Liver (tissue), 9 donors: ENCODE results near the gene PASD1. TPM values are rescaled to one million over a fixed set of nuclear protein-coding genes. Genes with fewer than 3 reads are reported as not detected.

Experiments
- DNase-seq: peaks from one replicate; pipeline ENCODE4 v3.0.0-alpha.2; 2017; ENCODE audit warnings: low spot score
- H3K27ac ChIP-seq, 2 donors: one replicate each; pipeline ENCODE4 v1.7.0; 2013; ENCODE audit warnings: inconsistent platforms in 2 of 2, low read length in 2 of 2, control low read depth in 1 of 2, low read depth in 1 of 2, mild to moderate bottlenecking in 1 of 2
- H3K27me3 ChIP-seq, 4 donors: one replicate each; pipeline versions ENCODE4 v1.6.1 to v1.7.0; 2013; ENCODE audit warnings: low read length in 3 of 4, inconsistent platforms in 1 of 4, mild to moderate bottlenecking in 1 of 4, moderate library complexity in 1 of 4; ENCODE audit not compliant: control insufficient read depth in 4 of 4, insufficient read depth in 4 of 4
- H3K36me3 ChIP-seq, 4 donors: one replicate each; pipeline versions ENCODE4 v1.6.1 to v1.7.0; 2013; ENCODE audit warnings: low read length in 3 of 4, mild to moderate bottlenecking in 3 of 4, low read depth in 1 of 4, moderate library complexity in 1 of 4; ENCODE audit not compliant: control insufficient read depth in 4 of 4, insufficient read depth in 3 of 4
- H3K4me1 ChIP-seq, 4 donors: one replicate each; pipeline versions ENCODE4 v1.6.1 to v1.7.0; 2013; ENCODE audit warnings: low read length in 3 of 4, mild to moderate bottlenecking in 3 of 4, moderate library complexity in 1 of 4; ENCODE audit not compliant: control insufficient read depth in 4 of 4, insufficient read depth in 4 of 4
- H3K4me3 ChIP-seq, 3 donors: one replicate each; pipeline versions ENCODE4 v1.6.1 to v1.7.0; 2013; ENCODE audit warnings: low read length in 3 of 3, control low read depth in 1 of 3, low read depth in 1 of 3, mild to moderate bottlenecking in 1 of 3
- H3K9ac ChIP-seq, 2 donors: one replicate each; pipeline ENCODE4 v1.7.0; 2013; ENCODE audit warnings: low read length in 2 of 2, mild to moderate bottlenecking in 2 of 2, moderate library complexity in 2 of 2, control low read depth in 1 of 2, low read depth in 1 of 2
- H3K9me3 ChIP-seq, 4 donors: one replicate each; pipeline versions ENCODE4 v1.6.1 to v1.7.0; 2013; ENCODE audit warnings: low read length in 3 of 4; ENCODE audit not compliant: control insufficient read depth in 4 of 4
- FOXA1 ChIP-seq: IDR thresholded peaks from 2 replicates; pipeline ENCODE4 v1.6.1; 2016; ENCODE audit warnings: antibody characterized with exemption
- GABPA ChIP-seq, 2 donors: IDR thresholded peaks in 1 of 2; conservative IDR thresholded peaks in 1 of 2; 2 replicates each; pipeline ENCODE4 v1.6.1; 2016; ENCODE audit warnings: antibody characterized with exemption in 2 of 2, mild to moderate bottlenecking in 1 of 2, moderate library complexity in 1 of 2
- HNF4A ChIP-seq, 2 donors: conservative IDR thresholded peaks; 2 replicates each; pipeline ENCODE4 v1.6.1; 2016; ENCODE audit warnings: antibody characterized with exemption in 2 of 2, mild to moderate bottlenecking in 2 of 2
- JUND ChIP-seq, 2 donors: IDR thresholded peaks; 2 replicates each; pipeline ENCODE4 v1.6.1; 2016; ENCODE audit warnings: antibody characterized with exemption in 2 of 2
- SP1 ChIP-seq: IDR thresholded peaks from 2 replicates; pipeline ENCODE4 v1.6.1; 2018; ENCODE audit warnings: antibody characterized with exemption, mild to moderate bottlenecking
- TAF1 ChIP-seq: conservative IDR thresholded peaks from 2 replicates; pipeline ENCODE4 v1.6.1; 2016; ENCODE audit warnings: antibody characterized with exemption, mild to moderate bottlenecking
- WGBS: extraction: QIAGEN DNeasy Blood & Tissue Kit; methylation state at CpG from one replicate; pipeline ENCODE4 v1.1.7; 2013; 5-methylcytosine and 5-hydroxymethylcytosine counted together
- polyA plus RNA-seq, 2 donors: library from polyadenylated mRNA; stranded (reverse) in 1 of 2; unstranded in 1 of 2; fragments of 200-250 nt in 1 of 2; fragments of >200 nt in 1 of 2; fragmentation: Nextera tagmentation in 1 of 2; extraction: Ambion mirVana in 1 of 2; gene quantifications; one replicate each; pipeline versions ENCODE4 v1.2.1 to v1.2.3, GENCODE V29; 2013 to 2015
- total RNA-seq, 2 donors: library from RNA; depleted of rRNA; stranded (reverse); fragments of >200 nt; gene quantifications; one replicate each; pipeline ENCODE4 v1.2.3, GENCODE V29; 2014
- TF ChIP-seq, protein P1 (sequence below): IDR thresholded peaks from 2 replicates; pipeline ENCODE4 v1.6.1; 2016; ENCODE audit warnings: antibody characterized with exemption
- TF ChIP-seq, protein P2 (sequence below): IDR thresholded peaks from 2 replicates; pipeline ENCODE4 v1.6.1; 2016; ENCODE audit warnings: antibody characterized with exemption
- TF ChIP-seq, protein P3 (sequence below): fragments of 150-350 bp; IDR thresholded peaks from 2 replicates; pipeline ENCODE4 v1.5.1; 2017; ENCODE audit warnings: improper control_type of control experiment, low read depth, low read length; ENCODE audit not compliant: missing input control
- TF ChIP-seq, protein P4 (sequence below): IDR thresholded peaks from 2 replicates; pipeline ENCODE4 v1.6.1; 2016; ENCODE audit warnings: antibody characterized with exemption, mild to moderate bottlenecking
- TF ChIP-seq, protein P5 (sequence below): IDR thresholded peaks from 2 replicates; pipeline ENCODE4 v1.6.1; 2016; ENCODE audit warnings: antibody characterized with exemption
- donor health status: healthy.
- donor health status: healthy.
- donor health status: healthy.
- donor health status: healthy.
- donor health status: healthy.

The PASD1 gene
- total and polyA plus RNA-seq, 4 donors, result not detected

DNA sequence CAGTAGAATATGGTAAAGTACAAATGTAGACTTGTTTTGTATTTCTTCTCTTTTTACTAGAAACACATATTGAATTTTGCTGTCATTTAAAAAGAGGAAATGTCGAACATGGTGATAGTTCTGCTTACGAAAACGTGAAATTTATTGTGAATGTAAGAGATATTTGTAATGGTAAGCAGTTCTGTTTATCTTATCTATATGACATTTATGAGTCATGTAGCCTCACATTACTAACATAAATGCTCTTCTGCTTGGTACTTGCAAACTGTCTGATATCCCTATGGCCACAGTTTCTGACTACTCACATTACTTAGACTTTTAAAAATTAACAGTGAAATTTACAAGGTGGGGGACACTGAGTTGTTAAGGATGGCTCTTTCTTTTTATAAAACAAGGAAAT is 57.9 kb downstream of the PASD1 start:
- no peak overlapping the region for H3K27ac ChIP-seq
- H3K9me3 ChIP-seq, result no peaks in the 10 kb centered on the region
- H3K4me3 ChIP-seq, result no peak overlapping the region
- DNase-seq, result no peak
- H3K9ac ChIP-seq, result no peak overlapping the region
- 54% methylated on average over 3 of the region's 3 CpGs for WGBS
- peaks cover 0 to 6% (median 0%) of the 10 kb centered on the region in 4 donors for H3K27me3 ChIP-seq
- H3K4me1 ChIP-seq, result no peaks in the 10 kb centered on the region
- no peak for TF ChIP-seq GABPA (IDR thresholded peaks at IDR 0.05 in 1 of 2, conservative IDR thresholded peaks at IDR 0.05 in 1 of 2)
- TF ChIP-seq, protein P1, sequence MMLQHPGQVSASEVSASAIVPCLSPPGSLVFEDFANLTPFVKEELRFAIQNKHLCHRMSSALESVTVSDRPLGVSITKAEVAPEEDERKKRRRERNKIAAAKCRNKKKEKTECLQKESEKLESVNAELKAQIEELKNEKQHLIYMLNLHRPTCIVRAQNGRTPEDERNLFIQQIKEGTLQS, result no peak
- TF ChIP-seq, protein P2, sequence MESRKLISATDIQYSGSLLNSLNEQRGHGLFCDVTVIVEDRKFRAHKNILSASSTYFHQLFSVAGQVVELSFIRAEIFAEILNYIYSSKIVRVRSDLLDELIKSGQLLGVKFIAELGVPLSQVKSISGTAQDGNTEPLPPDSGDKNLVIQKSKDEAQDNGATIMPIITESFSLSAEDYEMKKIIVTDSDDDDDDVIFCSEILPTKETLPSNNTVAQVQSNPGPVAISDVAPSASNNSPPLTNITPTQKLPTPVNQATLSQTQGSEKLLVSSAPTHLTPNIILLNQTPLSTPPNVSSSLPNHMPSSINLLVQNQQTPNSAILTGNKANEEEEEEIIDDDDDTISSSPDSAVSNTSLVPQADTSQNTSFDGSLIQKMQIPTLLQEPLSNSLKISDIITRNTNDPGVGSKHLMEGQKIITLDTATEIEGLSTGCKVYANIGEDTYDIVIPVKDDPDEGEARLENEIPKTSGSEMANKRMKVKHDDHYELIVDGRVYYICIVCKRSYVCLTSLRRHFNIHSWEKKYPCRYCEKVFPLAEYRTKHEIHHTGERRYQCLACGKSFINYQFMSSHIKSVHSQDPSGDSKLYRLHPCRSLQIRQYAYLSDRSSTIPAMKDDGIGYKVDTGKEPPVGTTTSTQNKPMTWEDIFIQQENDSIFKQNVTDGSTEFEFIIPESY, result no peak
- no peaks in the 10 kb centered on the region for H3K36me3 ChIP-seq

DNA sequence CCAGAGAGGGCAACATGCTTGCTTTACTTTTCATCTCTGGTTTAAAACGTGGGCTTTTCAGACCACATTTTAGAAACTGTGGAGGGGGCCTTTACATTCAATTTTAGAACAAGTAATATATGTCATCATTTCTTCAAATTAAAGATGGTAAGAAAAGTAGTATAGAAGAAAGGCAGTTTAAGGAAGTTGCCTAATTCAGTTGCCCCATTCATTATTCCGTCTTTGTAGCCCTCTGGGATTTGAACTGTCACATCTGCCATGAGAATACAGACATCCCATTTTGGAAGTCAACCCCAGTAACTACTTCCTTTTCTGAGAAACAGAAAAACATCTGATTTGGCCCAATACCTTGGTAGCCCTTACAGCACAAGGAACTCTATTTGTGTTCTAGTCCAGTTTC is 61.2 kb downstream of the PASD1 start:
- Histone ChIP-seq H3K9me3 (no peaks in the 10 kb centered on the region), H3K4me1 (no peaks in the 10 kb centered on the region), H3K9ac (no peak overlapping the region), H3K27me3 (peaks cover 0 to 3% (median 0%) of the 10 kb centered on the region in 4 donors), H3K36me3 (no peaks in the 10 kb centered on the region), H3K4me3 (no peak overlapping the region), H3K27ac (no peak overlapping the region)
- TF ChIP-seq FOXA1, result no peak
- WGBS, result 50% methylated on average over 2 of the region's 2 CpGs
- DNase-seq, result no peak

DNA sequence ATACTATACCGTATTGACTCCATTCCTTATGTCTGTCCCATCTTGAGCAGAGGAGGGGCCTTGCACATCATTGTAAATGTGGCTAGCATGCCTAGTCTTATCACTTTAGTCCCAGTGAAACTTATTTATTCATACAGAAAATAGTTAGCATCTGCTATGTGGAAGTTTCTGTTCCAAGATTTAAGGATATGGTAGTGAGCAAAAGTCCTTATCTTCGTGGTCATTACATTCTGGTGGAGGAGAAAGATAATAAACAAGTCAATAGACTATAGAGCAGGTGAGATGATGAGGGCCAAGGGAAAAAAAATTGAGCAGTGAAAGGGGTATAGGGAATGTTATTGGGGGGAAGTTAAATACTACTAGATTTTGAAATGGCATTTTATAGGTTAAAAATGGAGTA is 68.3 kb downstream of the PASD1 start:
- Histone ChIP-seq H3K27ac (no peak overlapping the region), H3K4me3 (no peak overlapping the region), H3K27me3 (peaks cover 0 to 2% (median 0%) of the 10 kb centered on the region in 4 donors), H3K36me3 (no peaks in the 10 kb centered on the region), H3K4me1 (no peaks in the 10 kb centered on the region), H3K9ac (no peak overlapping the region), H3K9me3 (no peaks in the 10 kb centered on the region)
- TF ChIP-seq FOXA1, result no peak
- no peak for TF ChIP-seq TAF1
- TF ChIP-seq, protein P3, sequence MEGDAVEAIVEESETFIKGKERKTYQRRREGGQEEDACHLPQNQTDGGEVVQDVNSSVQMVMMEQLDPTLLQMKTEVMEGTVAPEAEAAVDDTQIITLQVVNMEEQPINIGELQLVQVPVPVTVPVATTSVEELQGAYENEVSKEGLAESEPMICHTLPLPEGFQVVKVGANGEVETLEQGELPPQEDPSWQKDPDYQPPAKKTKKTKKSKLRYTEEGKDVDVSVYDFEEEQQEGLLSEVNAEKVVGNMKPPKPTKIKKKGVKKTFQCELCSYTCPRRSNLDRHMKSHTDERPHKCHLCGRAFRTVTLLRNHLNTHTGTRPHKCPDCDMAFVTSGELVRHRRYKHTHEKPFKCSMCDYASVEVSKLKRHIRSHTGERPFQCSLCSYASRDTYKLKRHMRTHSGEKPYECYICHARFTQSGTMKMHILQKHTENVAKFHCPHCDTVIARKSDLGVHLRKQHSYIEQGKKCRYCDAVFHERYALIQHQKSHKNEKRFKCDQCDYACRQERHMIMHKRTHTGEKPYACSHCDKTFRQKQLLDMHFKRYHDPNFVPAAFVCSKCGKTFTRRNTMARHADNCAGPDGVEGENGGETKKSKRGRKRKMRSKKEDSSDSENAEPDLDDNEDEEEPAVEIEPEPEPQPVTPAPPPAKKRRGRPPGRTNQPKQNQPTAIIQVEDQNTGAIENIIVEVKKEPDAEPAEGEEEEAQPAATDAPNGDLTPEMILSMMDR, result no peak
- TF ChIP-seq, protein P1, result no peak
- TF ChIP-seq, protein P4, sequence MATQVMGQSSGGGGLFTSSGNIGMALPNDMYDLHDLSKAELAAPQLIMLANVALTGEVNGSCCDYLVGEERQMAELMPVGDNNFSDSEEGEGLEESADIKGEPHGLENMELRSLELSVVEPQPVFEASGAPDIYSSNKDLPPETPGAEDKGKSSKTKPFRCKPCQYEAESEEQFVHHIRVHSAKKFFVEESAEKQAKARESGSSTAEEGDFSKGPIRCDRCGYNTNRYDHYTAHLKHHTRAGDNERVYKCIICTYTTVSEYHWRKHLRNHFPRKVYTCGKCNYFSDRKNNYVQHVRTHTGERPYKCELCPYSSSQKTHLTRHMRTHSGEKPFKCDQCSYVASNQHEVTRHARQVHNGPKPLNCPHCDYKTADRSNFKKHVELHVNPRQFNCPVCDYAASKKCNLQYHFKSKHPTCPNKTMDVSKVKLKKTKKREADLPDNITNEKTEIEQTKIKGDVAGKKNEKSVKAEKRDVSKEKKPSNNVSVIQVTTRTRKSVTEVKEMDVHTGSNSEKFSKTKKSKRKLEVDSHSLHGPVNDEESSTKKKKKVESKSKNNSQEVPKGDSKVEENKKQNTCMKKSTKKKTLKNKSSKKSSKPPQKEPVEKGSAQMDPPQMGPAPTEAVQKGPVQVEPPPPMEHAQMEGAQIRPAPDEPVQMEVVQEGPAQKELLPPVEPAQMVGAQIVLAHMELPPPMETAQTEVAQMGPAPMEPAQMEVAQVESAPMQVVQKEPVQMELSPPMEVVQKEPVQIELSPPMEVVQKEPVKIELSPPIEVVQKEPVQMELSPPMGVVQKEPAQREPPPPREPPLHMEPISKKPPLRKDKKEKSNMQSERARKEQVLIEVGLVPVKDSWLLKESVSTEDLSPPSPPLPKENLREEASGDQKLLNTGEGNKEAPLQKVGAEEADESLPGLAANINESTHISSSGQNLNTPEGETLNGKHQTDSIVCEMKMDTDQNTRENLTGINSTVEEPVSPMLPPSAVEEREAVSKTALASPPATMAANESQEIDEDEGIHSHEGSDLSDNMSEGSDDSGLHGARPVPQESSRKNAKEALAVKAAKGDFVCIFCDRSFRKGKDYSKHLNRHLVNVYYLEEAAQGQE, result no peak
- TF ChIP-seq HNF4A (conservative IDR thresholded peaks at IDR 0.05), result no peak
- TF ChIP-seq, protein P5, sequence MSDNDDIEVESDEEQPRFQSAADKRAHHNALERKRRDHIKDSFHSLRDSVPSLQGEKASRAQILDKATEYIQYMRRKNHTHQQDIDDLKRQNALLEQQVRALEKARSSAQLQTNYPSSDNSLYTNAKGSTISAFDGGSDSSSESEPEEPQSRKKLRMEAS, result no peak
- TF ChIP-seq JUND (IDR thresholded peaks at IDR 0.05), result no peak
- no peak for TF ChIP-seq SP1
- no peak for DNase-seq
- 65% methylated on average over 2 of the region's 2 CpGs for WGBS
